ENCODE data around the gene AKNAD1.

GRCh38 chr1:108814343-108815125 lies 42.4 kb downstream of the AKNAD1 start:
- TF ChIP-seq CTCF (IDR thresholded peaks at IDR 0.05) (no peak), POLR2A (IDR thresholded peaks at IDR 0.05) (no peak), POLR2AphosphoS5 (IDR thresholded peaks at IDR 0.05) (peak; percentile 71), EP300 (IDR thresholded peaks at IDR 0.05) (no peak)
